ENCODE results near the gene KLK4.

DNA sequence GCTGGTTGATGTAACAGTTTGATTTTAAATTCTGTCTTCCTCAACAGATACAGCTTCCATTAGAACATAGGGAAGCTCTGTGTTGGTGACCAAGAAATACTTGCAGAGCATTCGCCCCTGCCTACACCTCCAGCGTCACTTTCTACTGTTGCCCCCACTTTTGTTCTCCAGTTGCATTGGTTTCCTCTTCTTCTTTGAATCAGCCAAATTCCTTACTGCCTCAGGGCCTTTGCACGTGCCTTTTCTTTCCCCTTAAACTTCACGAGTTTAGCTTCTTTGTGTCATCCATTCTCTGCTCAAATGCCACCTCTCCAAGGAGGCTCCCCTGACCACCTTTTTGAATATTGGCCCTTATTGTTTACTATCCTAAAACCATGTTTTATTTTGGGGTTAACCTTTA lies 35.9 kb upstream of the KLK4 start:
- TF ChIP-seq GZF1 (CRISPR knock-in tag; IDR thresholded peaks at IDR 0.05) (no peak), ZNF138 (CRISPR knock-in tag; IDR thresholded peaks at IDR 0.05; ENCODE audit: low read depth) (no peak), TP53 (CRISPR knock-in tag; conservative IDR thresholded peaks at IDR 0.05) (no peak), RELA (CRISPR knock-in tag; IDR thresholded peaks at IDR 0.05) (no peak), ZNF143 (CRISPR knock-in tag; IDR thresholded peaks at IDR 0.05) (no peak), ZNF572 (CRISPR knock-in tag; IDR thresholded peaks at IDR 0.05) (no peak), ZNF274 (CRISPR knock-in tag; IDR thresholded peaks at IDR 0.05) (no peak), THYN1 (CRISPR knock-in tag; IDR thresholded peaks at IDR 0.05; ENCODE audit: borderline replicate concordance, low read depth) (no peak), ZNF589 (CRISPR knock-in tag; conservative IDR thresholded peaks at IDR 0.05) (no peak), EZH2 (conservative IDR thresholded peaks at IDR 0.05; ENCODE audit: low read depth, low read length) (no peak), POLR2AphosphoS5 (IDR thresholded peaks at IDR 0.05; ENCODE audit: low read depth, low read length) (no peak), LCORL (IDR thresholded peaks at IDR 0.05) (no peak), LCORL (CRISPR knock-in tag; IDR thresholded peaks at IDR 0.05) (no peak)
- TF ChIP-seq, protein P1, sequence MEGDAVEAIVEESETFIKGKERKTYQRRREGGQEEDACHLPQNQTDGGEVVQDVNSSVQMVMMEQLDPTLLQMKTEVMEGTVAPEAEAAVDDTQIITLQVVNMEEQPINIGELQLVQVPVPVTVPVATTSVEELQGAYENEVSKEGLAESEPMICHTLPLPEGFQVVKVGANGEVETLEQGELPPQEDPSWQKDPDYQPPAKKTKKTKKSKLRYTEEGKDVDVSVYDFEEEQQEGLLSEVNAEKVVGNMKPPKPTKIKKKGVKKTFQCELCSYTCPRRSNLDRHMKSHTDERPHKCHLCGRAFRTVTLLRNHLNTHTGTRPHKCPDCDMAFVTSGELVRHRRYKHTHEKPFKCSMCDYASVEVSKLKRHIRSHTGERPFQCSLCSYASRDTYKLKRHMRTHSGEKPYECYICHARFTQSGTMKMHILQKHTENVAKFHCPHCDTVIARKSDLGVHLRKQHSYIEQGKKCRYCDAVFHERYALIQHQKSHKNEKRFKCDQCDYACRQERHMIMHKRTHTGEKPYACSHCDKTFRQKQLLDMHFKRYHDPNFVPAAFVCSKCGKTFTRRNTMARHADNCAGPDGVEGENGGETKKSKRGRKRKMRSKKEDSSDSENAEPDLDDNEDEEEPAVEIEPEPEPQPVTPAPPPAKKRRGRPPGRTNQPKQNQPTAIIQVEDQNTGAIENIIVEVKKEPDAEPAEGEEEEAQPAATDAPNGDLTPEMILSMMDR (CRISPR knock-in tag; IDR thresholded peaks at IDR 0.05) = no peak
